Gastroesophageal sphincter (tissue), 3 donors: ENCODE measurements around the gene PAX3.

Experiments used
- EP300 ChIP-seq: sonication (generic); formaldehyde crosslinking; IDR thresholded peaks from one replicate; pipeline ENCODE4 v1.6.1; 2017; ENCODE audit warnings: antibody characterized with exemption, mild to moderate bottlenecking
- TF ChIP-seq, protein P1 (sequence below), 4 experiments: fragments of 200-600 bp in 2 of 4; fragments of 450-650 bp in 2 of 4; sonication (generic) in 1 of 4; IDR thresholded peaks; one replicate each; pipeline ENCODE4 v1.5.1; 2017 to 2019; ENCODE audit warnings: antibody characterized with exemption in 4 of 4, mild to moderate bottlenecking in 2 of 4, moderate library complexity in 2 of 4

DNA sequence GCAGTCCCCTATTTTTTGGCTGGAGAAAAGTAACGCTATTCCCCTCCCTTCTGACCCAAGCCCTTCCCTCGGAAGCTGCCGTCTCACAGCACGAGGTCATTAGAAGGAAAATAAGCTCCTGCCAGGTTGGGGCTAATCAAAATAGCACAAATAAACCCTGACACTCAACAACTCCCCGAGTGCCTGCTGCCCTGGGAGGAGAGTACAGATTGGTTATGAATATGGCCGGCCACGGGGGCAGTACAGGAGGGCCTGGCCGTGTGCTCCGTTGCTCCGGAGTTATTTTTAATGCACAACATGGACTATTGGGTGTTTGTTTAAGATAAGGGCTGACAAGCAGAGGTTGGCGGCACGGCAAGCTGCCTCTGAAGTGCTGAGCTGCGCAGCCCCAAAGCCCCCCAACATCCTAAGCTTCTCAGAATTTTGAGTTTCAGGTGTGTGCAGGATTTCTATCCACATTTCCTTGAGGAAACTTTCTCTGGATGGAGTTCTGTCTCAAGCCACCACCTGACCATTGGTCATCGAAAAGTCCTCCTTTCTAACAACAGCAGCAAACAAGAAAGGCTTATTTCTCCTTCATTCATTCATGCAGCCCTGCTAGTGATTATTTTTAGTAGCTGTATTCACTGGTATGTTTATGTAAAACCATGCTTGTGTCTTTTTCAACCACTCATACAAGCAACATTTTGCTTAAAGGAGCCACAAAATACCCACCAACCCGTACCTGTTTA lies 58.7 kb downstream of the PAX3 start:
- TF ChIP-seq, protein P1, sequence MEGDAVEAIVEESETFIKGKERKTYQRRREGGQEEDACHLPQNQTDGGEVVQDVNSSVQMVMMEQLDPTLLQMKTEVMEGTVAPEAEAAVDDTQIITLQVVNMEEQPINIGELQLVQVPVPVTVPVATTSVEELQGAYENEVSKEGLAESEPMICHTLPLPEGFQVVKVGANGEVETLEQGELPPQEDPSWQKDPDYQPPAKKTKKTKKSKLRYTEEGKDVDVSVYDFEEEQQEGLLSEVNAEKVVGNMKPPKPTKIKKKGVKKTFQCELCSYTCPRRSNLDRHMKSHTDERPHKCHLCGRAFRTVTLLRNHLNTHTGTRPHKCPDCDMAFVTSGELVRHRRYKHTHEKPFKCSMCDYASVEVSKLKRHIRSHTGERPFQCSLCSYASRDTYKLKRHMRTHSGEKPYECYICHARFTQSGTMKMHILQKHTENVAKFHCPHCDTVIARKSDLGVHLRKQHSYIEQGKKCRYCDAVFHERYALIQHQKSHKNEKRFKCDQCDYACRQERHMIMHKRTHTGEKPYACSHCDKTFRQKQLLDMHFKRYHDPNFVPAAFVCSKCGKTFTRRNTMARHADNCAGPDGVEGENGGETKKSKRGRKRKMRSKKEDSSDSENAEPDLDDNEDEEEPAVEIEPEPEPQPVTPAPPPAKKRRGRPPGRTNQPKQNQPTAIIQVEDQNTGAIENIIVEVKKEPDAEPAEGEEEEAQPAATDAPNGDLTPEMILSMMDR (IDR thresholded peaks at IDR 0.05): no peak
- TF ChIP-seq EP300: no peak
